ENCODE data around the gene P2RY14. TPM values are rescaled to one million over a fixed set of nuclear protein-coding genes. Genes with fewer than 3 reads are reported as not detected.

P2RY14 gene
- total and polyA plus RNA-seq, 10 of the 15 experiments (the other 5 are each of a cell fraction or from before 2014, with no cell fraction given), result 0.06 to 0.37 (median 0.28) TPM; not detected in 7

- TF ChIP-seq REST (IDR thresholded peaks at IDR 0.05; ENCODE audit: low read depth, low read length), result no peak
- no peak for TF ChIP-seq ZZZ3 (IDR thresholded peaks at IDR 0.05; ENCODE audit: control insufficient read depth, insufficient read length, low read depth)
- no peak for TF ChIP-seq CREB1 (IDR thresholded peaks at IDR 0.05; ENCODE audit: low read depth)
- no peak for TF ChIP-seq SUPT20H (IDR thresholded peaks at IDR 0.05; ENCODE audit: borderline replicate concordance, control insufficient read depth, low read depth, low read length)
- TF ChIP-seq IKZF2 (IDR thresholded peaks at IDR 0.05), result no peak
Measured at GRCh38 chr3:151210676-151211381, 67.5 kb downstream of the P2RY14 start (continued).

GRCh38 chr3:151209654-151210053 lies 68.7 kb downstream of the P2RY14 start:
- no peak overlapping the region for H3K4me3 ChIP-seq
- RAD21 ChIA-PET (ENCODE audit: unreplicated experiment), result interaction anchor here (1.5 kb wide), 1 partner anchor 17 kb away, joined by 3 read pairs; no protein-coding TSS in a partner anchor
- no peaks in the 10 kb centered on the region for H4K20me1 ChIP-seq (ENCODE audit: control insufficient read depth, insufficient read depth)
- intact Hi-C loops (cut with micrococcal nuclease; ENCODE audit: unreplicated experiment) (no loop called here), in situ Hi-C loops (cut with MboI) (no loop called here)
- FAIRE-seq (no peak), ATAC-seq (no peak), DNase-seq (ENCODE audit: low read depth, low spot score) (no peak)
- H3K36me3 ChIP-seq (ENCODE audit: control insufficient read depth in 2 of 2, insufficient read depth in 2 of 2, low read length in 1 of 2), result no peaks in the 10 kb centered on the region
- H3K4me1 ChIP-seq (ENCODE audit: control insufficient read depth, insufficient read depth, low read length), result no peaks in the 10 kb centered on the region
- no peak overlapping the region for H3K9ac ChIP-seq (ENCODE audit: control insufficient read depth, insufficient read depth, low read length)
- H3K79me2 ChIP-seq (ENCODE audit: control insufficient read depth, insufficient read depth, low read length), result no peaks in the 10 kb centered on the region
- no peak overlapping the region for H3K4me2 ChIP-seq (ENCODE audit: control insufficient read depth, insufficient read depth)
- 76% methylated on average over 3 of the region's 3 CpGs for WGBS (ENCODE audit: insufficient coverage, insufficient replicate concordance, low lambda C conversion rate, missing lambda C conversion rate)
- BruUV-seq (replicated peaks), result no TSS peak
- H3K9me3 ChIP-seq (replicated peaks; ENCODE audit: control insufficient read depth, insufficient read depth, low read length), result no peaks in the 10 kb centered on the region
- SMC1A ChIA-PET (ENCODE audit: uncharacterized antibody, unreplicated experiment), result interaction anchor here (0.7 to 5.3 kb wide), 4 partner anchors 17 to 42 kb away, joined by 3 to 23 read pairs (median 4); no protein-coding TSS in a partner anchor
- H3K27me3 ChIP-seq (replicated peaks in 1 of 2; ENCODE audit: control insufficient read depth in 2 of 2, insufficient read depth in 2 of 2, low read length in 1 of 2), result no peaks in the 10 kb centered on the region
- POLR2A ChIA-PET, result no interaction called here
- H2AFZ ChIP-seq (ENCODE audit: control insufficient read depth, low read depth, low read length), result no peak overlapping the region
- CTCF ChIA-PET, result interaction anchor here (0.6 to 2.9 kb wide), 3 partner anchors 21 to 63 kb away, joined by 3 to 16 read pairs (median 4); no protein-coding TSS in a partner anchor
- no peak overlapping the region for H3K27ac ChIP-seq (ENCODE audit: control insufficient read depth, insufficient read depth)
- TF ChIP-seq GATAD2B (conservative IDR thresholded peaks at IDR 0.05; ENCODE audit: low read depth) (no peak), BMI1 (IDR thresholded peaks at IDR 0.05; ENCODE audit: borderline replicate concordance) (no peak), NKRF (conservative IDR thresholded peaks at IDR 0.05) (no peak), ATF7 (IDR thresholded peaks at IDR 0.05; ENCODE audit: low read depth) (no peak), CHD4 (IDR thresholded peaks at IDR 0.05) (no peak), ZBTB40 (IDR thresholded peaks at IDR 0.05; ENCODE audit: borderline replicate concordance) (no peak), SREBF1 (IDR thresholded peaks at IDR 0.05; ENCODE audit: low read length) (no peak), IKZF1 (conservative IDR thresholded peaks at IDR 0.05) (no peak)

Measured in GM12878 (cell line).